ENCODE results near the gene DHH.

DHH gene

DNA sequence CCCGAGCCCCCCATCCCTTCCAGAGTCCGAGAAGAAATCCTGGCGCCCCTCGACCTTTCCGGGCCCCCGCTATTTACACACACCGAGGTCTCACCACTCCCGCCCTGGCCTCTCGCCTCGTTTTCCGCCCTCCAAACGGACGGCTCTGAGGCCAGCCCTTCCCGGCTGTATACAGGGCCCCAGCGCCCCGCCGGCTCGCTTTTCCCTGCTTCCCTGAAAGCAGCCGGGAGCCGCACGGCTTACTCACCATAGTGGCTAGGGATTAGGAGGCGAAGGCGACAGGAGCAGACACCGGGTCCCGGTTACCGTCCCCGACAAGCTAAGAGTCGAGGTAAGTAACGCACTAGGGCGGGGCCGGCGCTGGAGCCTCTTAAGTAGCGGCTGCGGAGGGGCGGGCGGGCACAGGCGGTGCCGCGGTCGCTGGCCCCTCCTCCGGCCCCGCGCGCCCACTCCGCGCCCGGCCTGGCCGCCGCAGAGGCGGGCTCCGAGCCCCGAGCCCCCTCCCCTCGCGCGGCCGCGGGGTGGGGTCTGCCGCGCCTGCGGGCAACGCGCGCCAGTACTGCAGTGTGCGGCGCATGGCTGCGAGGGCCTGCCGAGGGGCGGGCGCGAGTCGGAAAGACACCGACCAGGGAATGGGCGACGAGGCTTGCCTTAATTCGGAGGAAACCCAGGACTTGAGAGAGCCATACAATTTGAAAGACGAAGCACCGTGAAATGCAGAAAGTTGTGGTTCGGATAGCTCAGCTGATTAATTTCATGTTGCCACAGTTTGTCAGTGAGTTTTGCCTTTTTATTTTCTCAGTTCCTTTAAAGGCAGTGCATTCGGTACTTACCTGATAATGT lies 36.7 kb upstream of the DHH start, which contains the start of gene TUBA1B (continued):
- TF ChIP-seq, protein P1, sequence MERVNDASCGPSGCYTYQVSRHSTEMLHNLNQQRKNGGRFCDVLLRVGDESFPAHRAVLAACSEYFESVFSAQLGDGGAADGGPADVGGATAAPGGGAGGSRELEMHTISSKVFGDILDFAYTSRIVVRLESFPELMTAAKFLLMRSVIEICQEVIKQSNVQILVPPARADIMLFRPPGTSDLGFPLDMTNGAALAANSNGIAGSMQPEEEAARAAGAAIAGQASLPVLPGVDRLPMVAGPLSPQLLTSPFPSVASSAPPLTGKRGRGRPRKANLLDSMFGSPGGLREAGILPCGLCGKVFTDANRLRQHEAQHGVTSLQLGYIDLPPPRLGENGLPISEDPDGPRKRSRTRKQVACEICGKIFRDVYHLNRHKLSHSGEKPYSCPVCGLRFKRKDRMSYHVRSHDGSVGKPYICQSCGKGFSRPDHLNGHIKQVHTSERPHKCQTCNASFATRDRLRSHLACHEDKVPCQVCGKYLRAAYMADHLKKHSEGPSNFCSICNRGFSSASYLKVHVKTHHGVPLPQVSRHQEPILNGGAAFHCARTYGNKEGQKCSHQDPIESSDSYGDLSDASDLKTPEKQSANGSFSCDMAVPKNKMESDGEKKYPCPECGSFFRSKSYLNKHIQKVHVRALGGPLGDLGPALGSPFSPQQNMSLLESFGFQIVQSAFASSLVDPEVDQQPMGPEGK (tag by site-specific recombination; IDR thresholded peaks at IDR 0.05): peak; percentile 26; the same call in 1 of the 2 replicates
- TF ChIP-seq ZNF174 (tag by site-specific recombination; IDR thresholded peaks at IDR 0.05) (no peak), ZFHX2 (tag by site-specific recombination; conservative IDR thresholded peaks at IDR 0.05) (no peak), ZNF157 (tag by site-specific recombination; IDR thresholded peaks at IDR 0.05) (no peak), ZNF561 (tag by site-specific recombination; IDR thresholded peaks at IDR 0.05; ENCODE audit: borderline replicate concordance) (no peak; the same call in 1 of the 2 replicates), SETDB1 (IDR thresholded peaks at IDR 0.05; ENCODE audit: insufficient read length, low read length) (no peak), ZNF670 (tag by site-specific recombination; IDR thresholded peaks at IDR 0.05; ENCODE audit: low read depth) (no peak)

DNA sequence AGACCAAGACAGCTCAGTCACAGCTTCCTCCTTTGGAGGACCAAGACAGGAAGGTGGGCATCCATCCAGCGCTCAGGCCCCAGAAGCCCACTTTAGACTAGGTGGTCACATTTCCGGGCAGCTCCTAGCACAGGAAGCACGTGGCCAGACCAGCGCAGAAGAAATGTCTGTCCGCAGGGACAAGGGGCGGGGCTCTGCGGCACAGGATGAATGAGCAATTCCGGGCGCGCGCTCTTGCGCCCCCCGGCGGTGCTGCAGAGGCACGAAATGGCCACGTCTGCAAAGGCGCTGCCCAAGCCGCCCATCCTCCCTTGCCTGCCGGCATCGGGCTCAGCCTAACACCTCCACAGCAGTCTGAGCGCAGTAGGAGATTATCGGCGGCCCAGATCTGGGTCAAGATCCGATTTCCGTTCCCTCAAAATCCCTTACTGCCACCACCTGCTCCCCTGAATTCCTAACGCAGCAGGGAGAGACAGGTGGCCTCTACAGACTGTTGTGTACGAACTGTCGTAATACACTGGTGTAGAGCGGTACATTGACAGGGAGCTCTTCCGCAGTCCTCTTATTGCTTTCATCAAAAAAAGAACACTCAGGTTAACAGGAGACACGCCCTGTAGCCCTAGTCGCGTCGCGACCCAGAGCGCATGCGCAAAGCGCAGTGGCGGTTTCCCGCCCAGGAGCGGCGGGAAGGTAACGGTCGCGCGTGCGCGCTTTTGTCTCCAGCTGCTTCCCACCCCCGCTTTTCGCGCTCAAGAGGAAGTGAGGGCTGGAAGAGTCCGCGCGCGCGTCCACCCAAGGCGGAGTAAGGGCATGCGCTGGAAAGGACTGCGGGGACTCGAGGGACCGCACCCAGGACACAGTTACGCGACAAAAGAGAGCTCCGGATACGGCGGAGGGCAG lies 35.8 kb upstream of the DHH start:
- H3K4me3 ChIP-seq (ENCODE audit: low read depth, low read length): peak overlapping the region; percentile 95
- H3K27ac ChIP-seq (ENCODE audit: extremely low read depth, low read depth, low read length): peak overlapping the region; percentile 99
- CTCF ChIA-PET: interaction anchor here (0.5 to 4.7 kb wide), 39 partner anchors 9 to 431 kb away, joined by 3 to 50 read pairs (median 4); partner anchors contain the start of genes DHH, LMBR1L, RHEBL1 and TUBA1A
- POLR2A ChIA-PET: interaction anchor here (0.6 to 5.1 kb wide), 53 partner anchors 9 to 448 kb away, joined by 3 to 134 read pairs (median 8); partner anchors contain the start of genes ARF3, DHH, KANSL2 and KMT2D
- H3K4me1 ChIP-seq (ENCODE audit: control insufficient read depth, insufficient read depth, low read length): peaks cover 11% of the 10 kb centered on the region
- peaks cover 0 to 40% of the 10 kb centered on the region in 2 experiments for H3K36me3 ChIP-seq (ENCODE audit: control insufficient read depth in 2 of 2, insufficient read depth in 1 of 2, low read length in 2 of 2)
- no peaks in the 10 kb centered on the region for H3K9me3 ChIP-seq (ENCODE audit: control insufficient read depth, insufficient read depth, low read depth, low read length)
- TF ChIP-seq ZNF837 (tag by site-specific recombination; IDR thresholded peaks at IDR 0.05) (0 out of 2 replicates have a peak, but pooled peaks have one; percentile 55), ZNF544 (tag by site-specific recombination; IDR thresholded peaks at IDR 0.05) (no peak), ZNF37A (tag by site-specific recombination; IDR thresholded peaks at IDR 0.05) (no peak), ZNF658 (tag by site-specific recombination; IDR thresholded peaks at IDR 0.05) (0 out of 2 replicates have a peak, but pooled peaks have one; percentile 63), SETDB1 (IDR thresholded peaks at IDR 0.05; ENCODE audit: insufficient read length, low read length) (no peak), ZNF521 (tag by site-specific recombination; IDR thresholded peaks at IDR 0.05) (no peak), KLF9 (tag by site-specific recombination; IDR thresholded peaks at IDR 0.05; ENCODE audit: low read depth) (peak; percentile 93), ZNF510 (tag by site-specific recombination; IDR thresholded peaks at IDR 0.05; ENCODE audit: insufficient replicate concordance) (no peak), ZNF629 (tag by site-specific recombination; IDR thresholded peaks at IDR 0.05) (peak; percentile 66), RBAK (tag by site-specific recombination; IDR thresholded peaks at IDR 0.05) (0 out of 2 replicates have a peak, but pooled peaks have one; percentile 17), ZXDB (tag by site-specific recombination; IDR thresholded peaks at IDR 0.05) (peak; percentile 79), ZNF843 (tag by site-specific recombination; IDR thresholded peaks at IDR 0.05) (peak; percentile 26; the same call in 1 of the 2 replicates), GLIS1 (tag by site-specific recombination; IDR thresholded peaks at IDR 0.05) (peak; percentile 42; the same call in 1 of the 2 replicates), ZNF600 (tag by site-specific recombination; IDR thresholded peaks at IDR 0.05) (peak; percentile 54; the same call in 1 of the 2 replicates), ZNF174 (tag by site-specific recombination; IDR thresholded peaks at IDR 0.05) (no peak), GLI4 (tag by site-specific recombination; IDR thresholded peaks at IDR 0.05) (no peak), ZNF654 (tag by site-specific recombination; IDR thresholded peaks at IDR 0.05; ENCODE audit: low read depth) (peak; percentile 23), ZNF777 (tag by site-specific recombination; IDR thresholded peaks at IDR 0.05; ENCODE audit: borderline replicate concordance) (no peak), ZNF132 (tag by site-specific recombination; IDR thresholded peaks at IDR 0.05; ENCODE audit: borderline replicate concordance) (no peak), PRDM1 (tag by site-specific recombination; IDR thresholded peaks at IDR 0.05) (no peak)
- TF ChIP-seq, protein P2, sequence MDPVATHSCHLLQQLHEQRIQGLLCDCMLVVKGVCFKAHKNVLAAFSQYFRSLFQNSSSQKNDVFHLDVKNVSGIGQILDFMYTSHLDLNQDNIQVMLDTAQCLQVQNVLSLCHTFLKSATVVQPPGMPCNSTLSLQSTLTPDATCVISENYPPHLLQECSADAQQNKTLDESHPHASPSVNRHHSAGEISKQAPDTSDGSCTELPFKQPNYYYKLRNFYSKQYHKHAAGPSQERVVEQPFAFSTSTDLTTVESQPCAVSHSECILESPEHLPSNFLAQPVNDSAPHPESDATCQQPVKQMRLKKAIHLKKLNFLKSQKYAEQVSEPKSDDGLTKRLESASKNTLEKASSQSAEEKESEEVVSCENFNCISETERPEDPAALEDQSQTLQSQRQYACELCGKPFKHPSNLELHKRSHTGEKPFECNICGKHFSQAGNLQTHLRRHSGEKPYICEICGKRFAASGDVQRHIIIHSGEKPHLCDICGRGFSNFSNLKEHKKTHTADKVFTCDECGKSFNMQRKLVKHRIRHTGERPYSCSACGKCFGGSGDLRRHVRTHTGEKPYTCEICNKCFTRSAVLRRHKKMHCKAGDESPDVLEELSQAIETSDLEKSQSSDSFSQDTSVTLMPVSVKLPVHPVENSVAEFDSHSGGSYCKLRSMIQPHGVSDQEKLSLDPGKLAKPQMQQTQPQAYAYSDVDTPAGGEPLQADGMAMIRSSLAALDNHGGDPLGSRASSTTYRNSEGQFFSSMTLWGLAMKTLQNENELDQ (tag by site-specific recombination; IDR thresholded peaks at IDR 0.05; ENCODE audit: low read depth): peak; percentile 90
- TF ChIP-seq, protein P3, sequence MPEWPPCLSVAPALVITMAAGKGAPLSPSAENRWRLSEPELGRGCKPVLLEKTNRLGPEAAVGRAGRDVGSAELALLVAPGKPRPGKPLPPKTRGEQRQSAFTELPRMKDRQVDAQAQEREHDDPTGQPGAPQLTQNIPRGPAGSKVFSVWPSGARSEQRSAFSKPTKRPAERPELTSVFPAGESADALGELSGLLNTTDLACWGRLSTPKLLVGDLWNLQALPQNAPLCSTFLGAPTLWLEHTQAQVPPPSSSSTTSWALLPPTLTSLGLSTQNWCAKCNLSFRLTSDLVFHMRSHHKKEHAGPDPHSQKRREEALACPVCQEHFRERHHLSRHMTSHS (tag by site-specific recombination; IDR thresholded peaks at IDR 0.05): no peak
- TF ChIP-seq, protein P4, sequence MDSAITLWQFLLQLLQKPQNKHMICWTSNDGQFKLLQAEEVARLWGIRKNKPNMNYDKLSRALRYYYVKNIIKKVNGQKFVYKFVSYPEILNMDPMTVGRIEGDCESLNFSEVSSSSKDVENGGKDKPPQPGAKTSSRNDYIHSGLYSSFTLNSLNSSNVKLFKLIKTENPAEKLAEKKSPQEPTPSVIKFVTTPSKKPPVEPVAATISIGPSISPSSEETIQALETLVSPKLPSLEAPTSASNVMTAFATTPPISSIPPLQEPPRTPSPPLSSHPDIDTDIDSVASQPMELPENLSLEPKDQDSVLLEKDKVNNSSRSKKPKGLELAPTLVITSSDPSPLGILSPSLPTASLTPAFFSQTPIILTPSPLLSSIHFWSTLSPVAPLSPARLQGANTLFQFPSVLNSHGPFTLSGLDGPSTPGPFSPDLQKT (IDR thresholded peaks at IDR 0.05; ENCODE audit: borderline replicate concordance, low read depth, low read length): no peak
